Measurements from ENCODE around the gene ST6GALNAC4. TPM values are rescaled to one million over a fixed set of nuclear protein-coding genes. Genes with fewer than 3 reads are reported as not detected.

Gene ST6GALNAC4
- total RNA-seq, 1 experiment from 2014 or later, result 15.4 TPM

GRCh38 chr9:127926906-127927200 lies 10.0 kb upstream of the ST6GALNAC4 start:
- WGBS (ENCODE audit: extremely low coverage, insufficient read length, low lambda C conversion rate), result no CpG with 5 or more reads among the region's 19 CpGs
- Histone ChIP-seq H2BK5ac (ENCODE audit: insufficient read length, low read length) (no peak overlapping the region), H3K18ac (ENCODE audit: insufficient read length, low read depth, low read length) (peak overlapping the region; percentile 58), H3K79me2 (ENCODE audit: insufficient read depth, low read length) (no peaks in the 10 kb centered on the region), H4K91ac (ENCODE audit: insufficient read length, low read depth, low read length) (no peak overlapping the region), H2BK12ac (ENCODE audit: insufficient read length, low read depth, low read length) (no peak overlapping the region), H2BK20ac (ENCODE audit: low read depth, low read length, poor library complexity, severe bottlenecking) (no peak overlapping the region), H3K79me1 (ENCODE audit: insufficient read depth, low read depth, low read length, poor library complexity, severe bottlenecking) (no peaks in the 10 kb centered on the region), H4K8ac (replicated peaks; ENCODE audit: insufficient read length, low read depth, low read length) (no peak overlapping the region), H3K23me2 (ENCODE audit: insufficient read length, low read depth, low read length, poor library complexity, severe bottlenecking) (peaks cover 16% of the 10 kb centered on the region), H4K20me1 (ENCODE audit: control insufficient read depth, insufficient read depth, insufficient read length) (no peaks in the 10 kb centered on the region), H3K56ac (ENCODE audit: insufficient read length, low read depth, low read length) (no peak overlapping the region), H2BK120ac (ENCODE audit: low read depth, low read length, poor library complexity, severe bottlenecking) (no peak overlapping the region), H4K5ac (ENCODE audit: insufficient read length, low read depth, low read length) (no peak overlapping the region), H2BK15ac (ENCODE audit: low read depth, low read length) (no peak overlapping the region), H3K27ac (ENCODE audit: insufficient read length, low read depth, low read length) (no peak overlapping the region), H3K23ac (ENCODE audit: insufficient read length, low read depth, low read length) (no peak overlapping the region), H3K9me3 (ENCODE audit: control insufficient read depth, low read depth, low read length) (no peaks in the 10 kb centered on the region), H3T11ph (ENCODE audit: low read length) (no peak overlapping the region), H2AK5ac (ENCODE audit: insufficient read length, low read length) (no peak overlapping the region), H3K4me1 (ENCODE audit: insufficient read depth, low read length) (peaks cover 2% of the 10 kb centered on the region; the same call in 1 of the 2 replicates), H3K14ac (ENCODE audit: insufficient read depth, low read length) (peak overlapping the region; percentile 27), H2AFZ (ENCODE audit: low read length) (no peak overlapping the region), H3K27me3 (ENCODE audit: insufficient read depth, low read length) (no peaks in the 10 kb centered on the region), H3K4me2 (ENCODE audit: insufficient read depth, insufficient read length, low read length) (peak overlapping the region; percentile 93), H3K4ac (ENCODE audit: low read depth, low read length) (no peak overlapping the region), H3K9ac (ENCODE audit: extremely low read depth, insufficient read length, low read length) (peak overlapping the region; percentile 48)
- H3K4me1 Mint-ChIP-seq, result peaks cover 21 to 34% of the 10 kb centered on the region in 2 experiments
- no peak for TF ChIP-seq CTCF (conservative IDR thresholded peaks at IDR 0.05)
- no peaks in the 10 kb centered on the region for H3K9me3 Mint-ChIP-seq
- peaks cover 2 to 6% (median 6%) of the 10 kb centered on the region in 3 experiments; a peak in 6 of 7 replicates for H3K36me3 Mint-ChIP-seq (ENCODE audit: insufficient read depth in 1 of 3, low read depth in 3 of 3)
- peak overlapping the region; percentile 92 to 97 for H3K4me3 Mint-ChIP-seq
- no peak overlapping the region for H3K27ac Mint-ChIP-seq
- DNase-seq, result no peak
- H3K27me3 Mint-ChIP-seq (ENCODE audit: low read depth), result peaks cover 32% of the 10 kb centered on the region

Data from H9 (cell line).